GM19455 (cell line): Measurements from ENCODE around the gene KCNMB2.

Experiments used
- ATAC-seq: cut with Tn5 transposase; IDR thresholded peaks from one replicate; pipeline ENCODE4 v1.9.1; 2021; ENCODE audit not compliant: unreplicated experiment

Gene KCNMB2

DNA sequence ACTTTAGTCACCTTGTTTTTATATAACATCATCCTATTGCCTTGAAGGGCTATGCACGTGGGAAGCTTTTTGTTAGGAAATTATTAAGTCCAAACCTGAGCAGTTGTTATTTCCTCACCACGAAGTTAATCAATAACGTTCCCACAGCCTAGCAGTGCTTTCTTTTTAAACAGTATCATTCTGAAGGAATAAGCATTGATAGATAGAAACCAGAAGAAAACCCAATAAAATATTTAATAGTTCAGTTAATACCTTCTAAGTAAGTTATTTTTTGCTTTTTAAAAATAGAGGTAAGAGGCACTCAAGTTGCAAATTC, 149.3 kb downstream of the KCNMB2 start:
- ATAC-seq: no peak

DNA sequence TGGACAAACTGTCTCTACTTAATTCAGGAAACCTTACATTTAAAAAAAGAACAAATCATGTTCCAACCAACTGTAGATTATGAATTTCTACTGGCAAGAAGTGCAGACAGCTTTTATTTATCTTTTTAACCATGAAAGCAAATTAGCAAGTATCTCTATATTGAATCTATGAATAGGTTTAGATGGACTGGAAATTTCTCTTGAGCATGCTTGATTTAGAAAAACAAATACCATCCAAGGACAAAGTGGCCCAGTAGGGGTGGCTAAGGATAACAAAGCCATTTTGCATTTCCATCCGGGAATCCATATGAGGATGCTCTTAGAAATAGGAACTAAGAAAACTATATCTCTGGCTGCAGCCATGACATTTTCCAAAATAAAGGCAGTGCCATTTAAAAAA, 150.6 kb downstream of the KCNMB2 start:
- ATAC-seq: no peak

DNA sequence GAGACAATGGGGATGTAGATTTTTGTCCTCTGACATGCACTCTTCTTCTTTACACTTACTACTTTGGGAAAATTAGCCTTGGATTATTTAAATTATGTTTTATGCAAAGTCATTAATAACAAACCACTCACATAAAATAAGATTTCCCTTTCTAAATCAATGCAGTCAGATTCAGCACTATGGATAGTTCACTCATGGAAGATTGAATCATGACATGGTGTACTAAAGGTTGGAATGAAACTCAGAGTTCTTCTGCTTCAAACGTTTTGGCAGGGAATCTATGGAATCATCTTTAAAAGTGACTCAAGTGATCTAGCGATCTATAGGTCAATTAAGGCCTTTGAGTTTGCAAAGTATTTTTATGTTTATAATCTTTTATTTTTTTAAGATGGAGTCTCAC, 154.3 kb downstream of the KCNMB2 start:
- ATAC-seq: no peak

DNA sequence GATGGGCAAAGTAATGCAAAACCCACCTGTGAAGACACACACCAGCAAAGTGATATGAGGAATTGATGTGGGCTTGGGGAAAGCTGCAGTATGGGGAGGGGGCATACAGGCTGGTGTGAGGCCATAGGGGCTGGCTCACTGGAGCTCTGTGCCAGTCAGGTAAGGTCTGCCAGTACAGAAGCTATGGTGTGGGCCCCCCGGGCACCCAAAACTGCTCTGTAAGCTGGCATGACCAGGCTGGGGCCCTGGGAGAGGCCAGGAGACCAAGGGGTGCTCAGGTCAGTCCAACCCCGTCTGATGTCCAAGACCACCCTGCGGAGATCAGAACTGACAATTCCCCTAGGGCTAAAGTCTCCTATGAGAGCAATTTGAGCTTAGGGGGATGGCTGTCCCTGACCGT, 163.1 kb downstream of the KCNMB2 start:
- no peak for ATAC-seq

DNA sequence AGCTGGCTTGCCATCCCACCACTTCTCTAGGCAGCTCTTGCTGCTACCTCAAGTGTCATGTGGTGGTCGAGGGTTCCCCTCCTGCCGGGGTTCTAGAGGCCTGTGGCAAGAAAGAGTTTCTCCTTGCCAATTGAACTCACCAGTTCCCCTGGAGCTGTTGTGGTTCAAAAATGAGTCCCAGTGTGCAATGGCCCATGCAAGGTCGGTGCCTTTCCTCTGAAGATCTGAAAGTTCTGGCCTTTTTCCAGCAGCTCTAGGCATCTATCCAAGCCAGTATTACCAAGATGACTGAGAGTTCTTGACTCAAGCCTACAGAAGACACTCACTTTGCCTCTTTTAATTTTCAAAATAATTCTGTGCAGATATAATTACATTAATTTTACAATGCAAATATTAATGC, 163.6 kb downstream of the KCNMB2 start:
- no peak for ATAC-seq

DNA sequence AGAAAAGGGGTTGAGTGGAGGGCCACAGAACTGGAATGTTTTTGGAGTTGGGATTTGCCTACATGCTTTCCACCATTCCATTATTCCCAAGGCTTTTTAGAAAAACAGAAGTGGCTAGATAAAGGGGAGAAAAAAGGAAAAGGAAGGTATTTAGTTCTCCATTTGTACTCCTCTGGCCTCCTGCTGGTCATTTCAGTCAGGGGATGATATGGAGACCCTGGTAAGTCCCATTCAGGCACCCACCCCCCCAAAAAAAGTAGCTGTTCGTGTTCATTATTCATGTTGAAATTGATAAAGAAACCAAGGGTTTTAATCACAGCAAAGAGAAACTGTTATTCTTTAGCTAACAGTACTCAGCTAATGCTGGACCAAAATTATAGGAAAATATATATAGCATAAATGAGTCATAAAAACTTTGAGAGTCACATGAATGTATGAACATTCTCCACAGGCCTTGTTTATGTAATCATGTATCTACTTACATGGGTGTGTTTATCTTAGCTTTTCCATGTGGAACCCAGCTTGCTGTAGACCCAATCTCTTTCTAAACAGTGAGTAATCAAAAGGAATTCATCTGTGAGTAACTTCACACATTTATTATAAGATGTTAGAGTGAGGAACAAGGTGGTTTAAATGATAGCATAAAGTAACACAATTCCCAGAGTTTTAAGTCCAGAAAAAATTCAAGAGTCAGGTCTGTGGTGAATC, 167.2 kb downstream of the KCNMB2 start:
- no peak for ATAC-seq

DNA sequence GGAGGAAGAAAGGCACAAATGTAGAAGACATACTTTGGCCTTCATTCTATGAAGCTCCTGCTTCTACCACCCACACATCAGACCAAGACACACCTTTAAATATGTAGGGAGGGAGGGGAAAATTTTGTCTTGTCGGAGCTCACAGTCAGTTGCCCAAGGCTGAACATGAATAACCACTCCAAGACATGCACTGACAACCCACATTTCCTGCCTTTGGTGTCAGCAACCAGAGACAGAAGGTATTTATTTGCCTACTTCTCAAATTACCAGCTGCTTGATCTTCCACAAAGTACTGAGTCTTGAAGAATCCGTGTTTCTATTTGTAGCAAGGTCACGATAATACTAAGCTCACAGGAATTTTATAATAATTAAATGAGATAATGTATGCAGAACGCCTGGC, 169.7 kb downstream of the KCNMB2 start:
- ATAC-seq: no peak

DNA sequence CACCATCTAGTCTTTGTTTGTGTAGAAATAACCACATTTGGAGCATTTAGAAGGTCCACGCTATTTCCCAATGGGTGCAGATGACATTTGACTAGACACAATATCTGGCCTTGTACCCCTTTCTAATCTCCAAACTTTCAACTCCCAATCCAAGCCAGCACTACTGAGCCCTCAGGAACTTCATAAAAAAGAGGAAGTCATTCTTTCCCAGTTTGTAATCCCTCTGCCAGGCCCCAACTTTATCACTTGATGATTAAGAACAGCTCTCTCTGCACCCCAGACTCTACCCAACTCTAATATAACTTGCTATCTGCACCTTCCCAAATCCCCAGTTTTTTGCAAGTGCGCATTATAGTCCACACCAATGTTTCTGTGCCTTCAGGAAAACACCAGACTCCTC, 170.2 kb downstream of the KCNMB2 start:
- ATAC-seq: no peak

DNA sequence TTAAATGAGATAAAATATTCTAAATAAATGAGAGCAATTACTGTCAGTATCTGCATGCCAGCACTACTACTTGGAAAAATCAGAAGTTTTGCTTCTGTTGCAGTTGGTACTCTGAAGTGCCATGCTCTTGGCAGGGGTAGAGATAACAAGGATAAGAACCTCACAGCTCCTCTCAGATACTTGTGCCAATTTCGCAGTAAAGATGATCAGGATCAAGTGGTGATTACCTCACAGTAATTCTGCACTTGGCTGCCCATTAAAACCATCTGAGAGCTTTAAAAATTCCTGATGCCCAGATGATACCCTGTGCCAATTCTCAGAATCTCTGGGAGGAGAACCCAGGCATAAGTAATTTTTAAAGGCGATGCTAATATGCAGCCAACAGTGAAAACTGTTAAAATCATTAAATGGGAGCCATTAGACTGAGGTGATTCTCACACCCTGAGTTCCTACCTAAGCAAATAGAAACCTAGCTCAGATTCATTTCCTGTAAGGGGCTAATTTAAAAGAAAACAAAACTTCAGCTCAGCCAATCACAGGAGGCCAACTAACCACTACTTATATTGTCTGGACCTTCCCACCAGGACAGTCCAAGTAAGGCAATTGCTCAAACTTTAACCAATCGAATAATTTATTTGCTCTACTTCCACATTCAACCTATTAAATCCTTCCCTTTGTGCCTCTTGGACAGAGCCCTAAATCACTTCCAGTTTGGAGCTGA, 171.2 kb downstream of the KCNMB2 start:
- ATAC-seq: no peak

DNA sequence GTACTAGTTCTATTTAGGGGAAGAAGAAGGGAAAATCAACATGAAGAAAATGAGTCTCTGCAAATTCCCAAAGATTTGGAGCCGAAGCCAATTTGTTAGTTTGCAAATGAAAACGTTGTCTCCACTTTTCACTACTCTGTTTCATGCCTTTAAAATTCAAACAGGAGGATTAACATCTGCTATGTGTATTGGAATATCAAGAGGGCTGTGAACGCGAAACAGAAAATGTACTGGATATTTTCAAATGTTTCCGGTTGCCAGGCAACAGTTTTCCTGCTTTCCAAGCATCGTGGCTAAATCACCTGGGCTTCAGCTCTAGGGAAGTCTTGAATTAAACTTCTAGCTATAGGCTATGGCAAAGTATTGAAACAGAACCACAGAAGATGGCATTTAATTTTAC, 172.8 kb downstream of the KCNMB2 start:
- no peak for ATAC-seq

DNA sequence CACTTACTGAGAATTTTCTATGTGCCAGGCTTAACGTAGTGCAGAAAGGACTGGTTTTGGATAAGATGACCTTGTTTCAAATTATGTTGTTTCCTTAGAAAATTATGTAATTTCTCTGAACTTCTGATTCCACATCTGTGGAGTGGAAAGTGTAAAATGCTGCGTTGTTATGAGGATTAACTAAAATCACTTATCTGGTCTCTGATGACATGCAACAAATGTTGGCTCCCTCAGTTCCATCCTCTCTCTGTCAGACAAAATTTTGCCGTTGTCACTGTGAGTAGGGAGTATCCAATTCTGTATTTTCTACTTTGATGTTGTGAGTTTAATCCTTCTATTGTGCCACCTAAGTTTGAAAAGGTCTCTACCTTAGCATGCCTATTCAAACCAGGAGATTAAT, 175.5 kb downstream of the KCNMB2 start:
- ATAC-seq: no peak

DNA sequence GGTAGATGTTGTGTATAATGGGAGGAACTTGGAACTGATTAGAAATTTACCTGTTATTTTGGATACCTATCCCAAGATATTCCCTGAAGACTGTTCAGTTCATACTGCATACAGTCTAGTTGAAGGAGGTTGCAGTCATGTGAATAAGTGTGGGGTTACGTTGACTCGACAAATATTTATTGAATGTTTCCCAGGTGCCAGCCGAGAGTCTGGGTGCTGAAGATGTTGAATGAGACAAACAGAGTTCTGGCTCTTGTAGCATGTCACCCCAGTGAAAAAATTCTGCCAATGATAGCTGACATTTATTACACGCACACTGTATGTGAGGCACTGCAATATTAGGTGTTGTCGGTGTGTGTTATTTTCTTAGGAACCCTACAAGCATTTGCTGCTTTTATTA, 176.0 kb downstream of the KCNMB2 start:
- no peak for ATAC-seq

DNA sequence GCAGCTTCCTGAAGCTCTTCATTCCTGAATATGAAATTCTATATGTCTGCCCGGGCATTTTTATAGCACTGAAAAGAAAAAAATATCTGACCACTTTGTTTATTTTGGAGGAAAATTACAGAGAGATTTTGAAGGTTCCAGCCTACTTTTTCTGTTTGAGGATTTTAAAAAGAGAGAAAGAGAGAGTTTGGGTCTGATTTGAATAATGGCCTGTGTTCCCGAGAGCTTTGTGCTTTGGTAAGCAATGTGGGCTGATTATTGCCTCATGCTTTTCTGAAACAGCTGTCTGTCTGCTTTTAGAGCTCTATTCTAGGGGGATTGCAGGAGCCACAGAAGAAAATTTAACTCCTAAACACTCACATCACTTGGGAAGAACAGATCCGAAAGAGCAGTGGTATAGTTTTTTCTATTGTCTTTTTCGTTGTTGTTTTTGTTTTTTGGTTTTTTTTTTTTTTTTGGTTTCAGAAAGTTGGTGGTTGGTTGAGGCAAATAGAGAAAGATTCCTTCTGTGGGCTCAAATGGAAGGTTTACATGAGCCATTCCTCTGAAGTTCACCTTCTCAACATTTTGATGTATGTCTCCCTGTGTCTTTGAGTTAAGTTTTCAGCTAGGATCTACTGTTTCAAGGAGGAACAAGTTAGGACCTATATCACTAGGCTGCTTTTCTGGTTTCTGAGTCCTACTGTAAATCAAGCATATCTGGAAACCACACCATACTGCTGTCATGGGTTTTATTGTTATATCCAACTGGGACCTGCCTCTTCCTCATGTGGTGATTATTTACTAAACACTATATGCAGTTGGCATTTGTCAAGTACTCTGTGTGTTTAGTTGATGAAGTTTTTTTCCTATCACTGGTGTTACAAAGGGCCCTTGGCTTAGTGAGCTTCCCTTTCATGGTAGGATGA, 178.9 kb downstream of the KCNMB2 start:
- no peak for ATAC-seq

DNA sequence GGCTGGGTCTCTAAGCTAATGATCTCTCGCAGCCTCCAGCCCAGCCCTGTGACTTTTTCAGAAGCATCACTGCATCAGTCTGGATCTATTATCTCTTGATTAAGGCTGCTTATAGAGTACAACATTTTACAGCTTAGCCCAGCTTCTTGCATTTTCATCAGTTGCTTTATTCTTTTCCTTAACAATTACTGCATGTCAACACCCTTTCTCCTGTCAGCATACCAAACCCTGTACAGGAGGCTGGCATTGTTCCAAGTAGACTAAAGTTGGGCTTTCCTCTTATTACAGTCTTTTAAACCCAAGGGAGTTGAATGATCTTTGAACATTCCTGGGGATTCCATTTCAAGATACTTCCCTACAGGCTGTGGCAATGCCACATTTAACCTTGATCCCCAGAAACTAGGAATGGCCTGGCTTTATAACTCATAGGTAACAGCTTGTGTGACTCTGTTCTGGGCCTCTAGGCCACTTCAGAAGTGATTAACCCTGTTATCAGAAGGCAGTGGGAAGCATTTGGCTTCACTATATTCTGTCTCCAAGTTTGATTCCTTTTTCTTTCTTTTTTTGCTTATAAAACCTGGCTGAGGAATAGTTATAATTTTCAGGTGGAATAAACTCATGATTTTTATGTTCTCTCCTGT, 182.9 kb downstream of the KCNMB2 start:
- no peak for ATAC-seq

DNA sequence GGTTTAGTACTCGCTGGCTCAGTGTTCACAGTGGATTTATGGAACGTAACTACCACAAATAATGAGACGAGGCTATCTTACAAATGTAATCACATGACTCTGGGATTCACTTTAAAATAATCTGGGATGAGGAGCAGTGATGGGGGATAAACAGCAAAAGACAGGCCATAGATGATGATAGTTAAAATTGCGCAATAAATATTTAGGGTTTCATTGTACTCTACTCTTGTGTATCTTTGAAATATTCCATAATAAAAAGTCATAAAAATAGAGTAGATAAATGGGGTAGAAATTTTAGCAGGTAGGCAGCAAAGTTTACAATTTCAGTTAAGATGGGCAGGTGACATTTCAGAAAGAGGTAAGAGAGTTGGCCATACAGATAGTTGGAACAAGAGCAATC, 196.6 kb downstream of the KCNMB2 start:
- ATAC-seq: no peak

DNA sequence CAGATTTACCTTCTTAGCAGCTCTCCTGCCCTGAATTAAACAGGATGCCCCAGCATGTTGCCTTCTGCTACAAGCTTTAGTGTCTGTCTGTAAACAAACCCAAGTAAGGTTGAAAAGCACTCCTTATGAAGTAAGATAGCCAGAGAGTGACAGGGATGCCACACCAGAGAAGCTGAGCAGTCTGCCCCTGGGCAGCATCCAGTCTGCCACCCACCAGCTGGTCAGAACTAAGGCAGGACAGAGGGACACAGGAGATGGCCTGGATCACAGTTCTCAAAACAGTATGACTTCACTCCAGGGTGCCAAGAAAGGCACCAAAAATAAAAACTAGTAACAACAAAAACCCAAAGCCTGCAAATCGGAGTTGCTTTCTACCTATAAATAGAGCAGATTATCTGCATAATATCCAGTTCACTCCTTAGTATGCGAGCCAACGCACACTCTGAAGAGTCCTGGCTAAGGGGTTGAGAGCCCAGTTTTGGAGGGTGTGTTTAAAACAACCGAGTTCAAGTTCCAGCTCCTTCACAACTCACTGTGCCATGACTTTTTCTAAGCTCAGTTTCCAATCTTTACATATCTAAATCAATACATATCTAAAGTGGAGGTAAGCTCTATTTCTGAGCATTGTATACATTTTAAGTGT, 198.9 kb downstream of the KCNMB2 start:
- no peak for ATAC-seq

DNA sequence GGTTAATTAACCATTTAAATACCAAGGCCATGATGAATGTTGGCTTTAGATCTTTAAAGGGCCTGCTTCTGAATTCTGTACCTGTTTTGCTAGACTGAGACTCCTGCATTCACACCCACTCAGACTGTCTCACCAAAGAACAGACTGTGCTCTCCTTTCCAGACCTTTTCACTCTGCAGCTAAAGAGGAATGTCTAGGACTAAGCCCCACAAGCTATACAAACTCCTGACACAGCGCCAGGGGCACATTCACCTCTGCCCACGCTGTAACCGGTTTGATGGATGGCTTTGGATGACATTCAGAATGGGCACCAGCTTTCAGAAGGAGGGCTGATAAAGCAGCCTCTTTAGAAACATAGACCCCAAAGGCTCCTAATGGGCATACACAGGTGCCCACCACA, 200.1 kb downstream of the KCNMB2 start:
- no peak for ATAC-seq

DNA sequence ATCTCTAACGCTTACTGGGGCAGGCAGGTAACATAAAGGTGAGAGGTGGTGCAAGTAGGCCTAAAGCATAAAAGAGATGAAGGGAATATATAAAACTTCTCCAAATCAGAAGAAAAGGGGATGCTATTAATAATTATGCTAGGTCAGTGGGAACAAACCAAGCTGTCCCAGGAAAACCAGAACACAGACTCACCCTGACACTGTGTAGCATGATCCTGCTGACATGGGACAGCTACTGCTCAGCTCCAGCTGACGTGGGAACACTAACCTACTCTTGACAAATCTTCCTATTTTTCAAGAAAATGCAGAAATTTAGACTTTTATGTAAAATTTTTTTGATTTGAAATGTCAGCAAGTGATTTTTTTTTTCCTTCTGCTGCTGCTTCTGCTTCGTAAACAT, 203.5 kb downstream of the KCNMB2 start:
- no peak for ATAC-seq

DNA sequence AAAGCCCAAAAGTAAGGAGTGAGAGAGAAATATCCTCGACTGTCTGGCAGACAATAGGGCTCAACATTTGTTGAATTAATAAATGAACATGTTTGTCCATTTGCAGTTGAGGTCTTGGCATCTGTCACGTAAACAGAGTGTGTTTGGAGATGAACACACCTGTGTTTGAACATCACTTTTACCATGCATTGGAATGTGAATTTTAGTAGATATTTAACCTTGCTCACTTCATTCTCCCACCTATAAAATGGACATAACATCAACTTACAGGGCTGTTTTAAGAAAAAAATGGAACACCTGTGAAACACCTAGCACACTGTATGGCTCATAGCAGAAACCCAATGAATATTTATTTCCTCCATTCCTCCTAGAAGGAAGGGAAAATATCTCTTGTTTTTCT, 204.8 kb downstream of the KCNMB2 start:
- no peak for ATAC-seq

DNA sequence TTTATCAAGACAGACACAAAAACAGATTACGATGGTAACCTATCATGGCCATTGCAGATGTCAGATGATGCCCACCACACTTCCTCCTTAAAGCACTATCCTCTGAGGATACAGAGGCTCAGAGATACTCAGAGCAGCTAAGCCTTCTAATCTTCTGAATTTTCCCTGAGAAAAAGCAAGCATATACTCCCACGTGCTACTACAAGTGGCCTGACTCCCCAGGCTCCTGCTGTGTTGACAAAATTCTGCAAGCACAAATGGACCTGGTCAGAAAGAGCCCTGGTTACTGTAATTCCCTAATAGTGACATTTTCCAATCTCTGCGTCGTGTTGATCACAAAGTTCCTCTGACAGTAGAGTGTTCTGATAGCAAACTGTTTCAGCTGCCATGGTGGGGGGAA, 207.1 kb downstream of the KCNMB2 start:
- ATAC-seq: no peak
